GM21526 (cell line): Measurements from ENCODE around the gene NKIRAS1.
"Not testable (repeated sequence)": the region's sequence is repeated elsewhere in the genome, so short reads cannot be mapped to it uniquely, and the experiment has no call there.

ENCODE experiments used
- ATAC-seq: cut with Tn5 transposase; IDR thresholded peaks from one replicate; pipeline ENCODE4 v1.9.1; 2021; ENCODE audit warnings: moderate library complexity; ENCODE audit not compliant: unreplicated experiment, low FRiP score

NKIRAS1 gene

DNA sequence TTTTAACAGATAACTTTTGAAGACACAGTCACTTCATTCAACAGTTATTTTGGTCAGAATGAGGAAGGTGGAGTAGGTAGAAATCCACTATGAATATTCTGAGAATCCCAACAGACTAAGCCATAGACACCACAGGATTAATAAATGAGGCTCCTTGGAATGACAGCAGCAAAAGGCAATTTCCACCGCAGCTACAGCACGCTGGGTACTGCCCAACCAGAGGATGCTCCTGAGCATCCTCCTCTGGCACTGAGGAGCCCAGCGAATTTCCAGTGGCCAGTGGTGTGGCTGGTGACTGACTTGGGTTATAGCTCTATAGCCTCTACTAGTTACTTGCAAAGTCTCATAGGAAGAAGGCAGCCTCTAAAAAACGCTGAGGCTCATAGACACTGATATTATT, 24.6 kb upstream of the NKIRAS1 start:
- no peak for ATAC-seq

DNA sequence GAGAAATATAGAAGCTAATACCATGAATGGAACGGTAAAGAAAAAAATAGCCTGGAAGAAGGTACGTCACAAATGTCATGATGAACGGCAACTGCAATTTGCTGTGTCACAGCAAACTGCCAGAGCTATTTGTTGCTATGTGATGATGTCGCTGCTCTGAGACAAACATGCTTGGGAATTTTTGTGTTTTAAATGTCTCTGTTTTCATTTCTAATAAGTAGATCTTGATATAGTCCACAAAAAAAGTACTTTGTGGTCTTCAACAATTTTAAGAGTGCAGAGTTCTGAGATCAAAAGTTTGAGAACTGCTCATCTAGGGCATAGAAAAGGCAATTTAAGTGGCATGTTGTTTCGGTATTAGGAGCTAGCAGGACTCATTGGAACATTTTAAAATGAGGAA, 24.0 kb upstream of the NKIRAS1 start:
- ATAC-seq = no peak

DNA sequence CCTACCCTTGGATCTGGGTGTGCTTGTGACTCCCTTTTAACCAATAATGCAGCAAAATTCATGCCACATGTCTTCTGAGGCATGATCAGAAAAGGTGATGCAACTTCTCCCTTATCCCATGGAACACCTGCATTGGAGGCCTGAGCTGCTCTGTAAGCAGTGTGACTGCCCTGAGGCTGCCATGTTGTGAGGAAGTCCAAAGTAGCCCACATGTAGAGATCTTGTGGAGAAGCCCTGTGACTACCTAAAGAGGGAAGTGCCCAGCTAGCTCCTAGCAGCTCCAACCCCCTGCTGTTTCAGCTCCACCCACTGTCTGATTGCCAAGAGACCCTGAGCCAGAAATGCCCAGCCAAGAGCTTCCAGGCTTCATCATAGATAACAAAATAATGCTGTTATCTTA, 21.9 kb upstream of the NKIRAS1 start:
- no peak for ATAC-seq

DNA sequence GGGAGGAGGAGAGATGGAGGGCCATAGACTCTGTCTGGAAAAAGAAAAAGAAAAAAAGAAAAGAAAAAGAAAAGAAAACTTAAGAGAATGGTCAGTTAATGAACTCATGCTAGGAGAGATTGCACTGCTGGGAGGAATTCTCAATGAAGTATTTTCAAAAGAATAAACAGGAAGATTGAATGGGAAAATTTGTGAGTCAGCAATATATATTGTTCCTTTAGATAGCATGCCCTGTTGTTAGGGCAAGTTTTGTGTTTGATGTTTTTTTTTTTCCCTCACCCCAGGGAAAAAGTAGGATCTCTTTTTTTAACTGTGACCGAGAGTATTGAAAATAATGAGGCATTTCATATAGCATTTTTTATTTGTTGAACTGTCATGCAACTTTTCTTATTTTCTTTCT, 20.5 kb upstream of the NKIRAS1 start:
- ATAC-seq = no peak

DNA sequence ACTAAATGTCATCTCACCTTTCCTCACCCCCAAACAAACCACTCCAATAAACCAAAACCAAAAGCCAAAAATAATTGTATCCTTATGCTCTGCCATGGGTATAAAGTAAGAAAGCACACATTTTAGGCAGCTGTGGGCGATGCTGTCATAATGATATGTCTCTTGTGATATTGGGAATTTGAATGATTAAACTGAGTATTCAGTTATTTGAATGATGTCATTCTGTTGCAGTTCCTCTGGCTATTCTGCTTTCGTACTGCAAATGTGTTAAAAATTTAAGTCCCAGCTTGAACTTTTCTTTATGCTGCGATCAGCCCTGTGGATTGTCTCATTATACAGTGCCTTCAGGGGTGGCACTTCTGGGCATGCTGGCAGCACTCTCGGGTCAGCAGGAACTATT, 17.5 kb upstream of the NKIRAS1 start:
- no peak for ATAC-seq

DNA sequence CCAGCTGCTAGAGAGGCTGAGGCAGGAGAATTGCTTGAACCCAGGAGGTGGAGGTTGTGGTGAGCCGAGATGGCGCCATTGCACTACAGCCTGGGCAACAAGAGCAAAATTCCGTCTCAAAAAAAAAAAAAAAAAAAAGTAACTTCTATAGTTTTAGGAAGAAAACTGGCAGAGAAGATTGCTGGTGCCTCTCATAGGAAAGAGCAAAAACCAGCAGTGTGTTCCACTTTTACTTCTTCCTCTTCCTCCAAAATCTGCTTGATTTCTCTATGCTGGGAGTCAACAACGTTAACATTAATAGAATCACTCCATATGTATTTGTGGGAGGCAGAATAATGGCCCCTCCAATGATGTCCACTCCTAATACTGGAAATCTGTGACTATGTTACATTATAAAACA, 15.8 kb upstream of the NKIRAS1 start:
- ATAC-seq = no peak

DNA sequence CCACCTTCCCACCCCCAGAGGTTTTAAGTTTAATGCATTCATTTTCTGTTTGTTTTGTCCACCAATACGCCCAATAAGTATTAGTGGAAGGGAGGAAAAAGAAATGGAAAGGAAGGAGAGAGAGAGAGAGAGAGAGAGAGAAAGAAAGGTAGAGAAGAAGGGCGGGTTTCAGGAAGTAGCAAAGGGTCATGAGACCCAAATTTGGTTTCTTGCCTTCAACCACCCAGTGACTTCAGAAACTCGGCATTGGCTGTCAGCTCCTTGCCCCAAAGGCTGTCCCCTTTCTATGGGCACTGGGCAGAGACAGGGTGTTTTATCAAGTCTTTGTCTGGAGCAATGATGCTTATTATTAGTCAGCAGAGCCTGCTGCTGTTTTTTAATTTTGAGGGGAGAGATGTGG, 14.8 kb upstream of the NKIRAS1 start:
- no peak for ATAC-seq

DNA sequence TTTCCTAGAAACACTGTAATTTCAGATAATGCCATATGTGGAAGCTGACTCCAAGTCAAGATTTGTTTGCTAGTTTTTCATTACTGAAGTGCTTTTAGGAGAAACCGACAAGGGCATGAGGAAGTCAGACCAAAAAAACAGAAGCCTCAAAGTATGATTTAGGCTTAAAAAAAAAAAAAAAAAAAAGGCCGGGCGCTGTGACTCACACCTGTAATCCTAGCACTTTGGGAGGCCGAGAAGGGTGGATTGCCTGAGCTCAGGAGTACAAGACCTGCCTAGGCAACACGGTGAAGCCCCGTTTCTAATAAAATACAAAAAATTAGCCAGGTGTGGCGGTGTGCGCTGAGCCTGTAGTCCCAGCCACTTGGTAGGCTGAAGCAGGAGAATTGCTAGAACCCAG, 11.7 kb upstream of the NKIRAS1 start:
- ATAC-seq = no peak

DNA sequence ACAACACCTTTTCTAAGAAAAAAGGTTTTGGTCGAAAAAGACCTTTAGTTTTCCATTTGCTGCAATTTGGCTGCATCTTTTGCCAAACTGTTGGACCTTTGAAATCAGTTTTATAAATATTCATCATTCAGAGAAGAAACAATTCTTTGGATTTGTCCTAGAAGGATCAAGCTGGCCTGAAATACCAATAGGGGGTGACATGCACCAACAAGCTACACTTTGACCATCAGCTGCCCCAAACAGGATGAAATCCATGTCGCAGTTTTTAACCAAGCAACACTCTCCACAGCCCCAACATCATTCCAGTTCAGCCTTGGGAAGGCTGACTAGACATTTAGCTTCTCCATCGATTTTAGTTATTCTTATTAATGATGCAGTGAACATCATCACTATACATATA, 9.9 kb upstream of the NKIRAS1 start:
- ATAC-seq = no peak

DNA sequence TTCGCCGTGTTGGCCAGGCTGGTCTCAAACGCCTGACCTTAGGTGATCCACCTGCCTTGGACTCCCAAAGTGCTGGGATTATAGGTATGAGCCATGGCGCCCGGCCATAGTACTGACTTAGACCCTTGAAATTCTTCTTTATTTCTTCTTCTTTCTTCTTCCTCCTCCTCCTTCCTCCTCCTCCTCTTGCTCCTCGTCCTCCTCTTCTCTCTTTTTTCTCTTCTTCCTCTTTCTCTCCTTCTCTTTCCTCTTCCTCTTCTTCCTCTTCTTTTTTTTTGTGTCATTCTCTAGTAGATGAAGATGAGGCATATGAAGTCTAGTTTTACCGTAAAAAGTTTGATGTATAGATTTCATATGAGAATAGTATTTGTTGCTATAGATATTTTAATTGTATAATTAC, 9.5 kb upstream of the NKIRAS1 start:
- ATAC-seq = no peak

DNA sequence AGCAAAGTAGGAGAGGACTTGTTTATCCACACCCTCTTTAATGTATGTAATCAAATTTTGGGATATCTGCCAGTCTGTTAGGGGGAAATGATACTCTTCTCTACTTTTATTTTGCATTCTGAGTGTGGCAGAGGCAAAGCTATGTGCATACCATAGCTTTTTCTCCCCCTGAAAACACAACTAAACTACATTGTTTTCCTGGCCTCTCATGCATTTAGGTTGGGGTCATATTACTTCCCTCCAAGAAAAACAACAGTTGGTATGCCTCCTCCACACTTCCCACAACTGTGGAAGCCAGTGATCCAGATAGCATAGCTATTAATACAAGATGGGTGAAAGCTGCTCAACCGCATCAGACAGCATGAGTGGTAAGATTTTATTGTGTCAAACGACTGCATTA, 7.0 kb upstream of the NKIRAS1 start:
- ATAC-seq = no peak

DNA sequence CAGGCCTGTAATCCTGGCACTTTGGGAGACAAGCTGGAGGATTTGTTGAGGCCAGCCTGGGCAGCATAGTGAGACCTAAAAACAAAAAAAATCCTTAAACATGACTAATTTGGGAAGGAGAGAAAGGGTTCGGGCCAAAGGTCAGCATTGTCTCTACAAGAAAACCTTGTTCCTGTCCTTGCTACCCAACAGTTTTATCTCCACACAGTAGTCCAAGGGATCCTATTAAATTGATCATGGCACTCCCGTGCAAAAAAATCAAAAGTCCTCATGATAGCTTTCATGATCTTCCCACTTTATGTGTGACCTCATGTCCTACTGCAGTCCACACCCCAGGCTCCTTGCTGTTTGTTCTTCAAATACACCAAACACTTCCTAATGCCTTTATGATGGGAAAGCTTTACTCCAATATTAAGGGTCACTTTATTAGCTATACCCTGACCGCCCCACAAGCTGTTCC, 4.3 kb upstream of the NKIRAS1 start:
- no peak for ATAC-seq

DNA sequence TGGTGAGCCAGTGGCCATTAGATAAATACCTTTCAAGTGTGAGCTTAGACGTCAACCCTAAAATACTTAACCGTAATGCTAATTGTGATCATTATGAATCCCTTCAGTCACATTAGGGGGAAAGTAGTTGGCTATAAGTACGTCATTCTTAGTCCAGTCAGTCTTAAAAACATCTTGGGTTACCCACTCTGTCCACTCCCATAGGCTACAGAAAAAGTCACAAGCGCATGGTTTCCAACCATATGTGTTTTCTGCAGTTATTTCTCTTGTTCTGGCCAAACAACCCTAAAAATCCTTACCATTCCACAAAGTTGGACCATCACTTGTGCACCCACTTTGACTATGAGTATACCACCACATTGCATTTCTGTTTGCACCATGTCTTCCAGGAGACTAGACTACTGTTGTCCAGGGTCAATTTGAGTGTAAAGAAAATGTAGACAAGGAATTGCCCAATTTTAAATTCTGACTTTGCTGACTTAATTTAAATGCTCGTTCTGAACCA, 3.4 kb upstream of the NKIRAS1 start:
- no peak for ATAC-seq

DNA sequence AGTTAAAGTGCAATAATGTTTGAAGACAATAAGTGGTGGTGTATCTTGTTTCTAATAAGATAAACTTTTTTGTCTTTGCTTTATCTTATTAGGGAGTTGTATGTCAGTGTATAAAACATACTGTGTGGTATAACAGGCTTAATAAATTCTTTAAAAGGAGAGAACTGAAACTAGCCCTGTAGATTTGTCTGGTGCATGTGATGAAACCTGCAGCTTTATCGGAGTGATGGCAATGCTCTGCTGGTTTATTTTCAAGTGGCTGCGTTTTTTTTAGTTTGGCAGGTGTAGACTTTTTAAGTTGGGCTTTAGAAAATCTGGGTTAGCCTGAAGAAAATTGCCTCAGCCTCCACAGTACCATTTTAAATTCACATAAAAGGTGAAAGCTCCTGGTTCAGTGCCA, 2.8 kb upstream of the NKIRAS1 start:
- ATAC-seq = no peak

DNA sequence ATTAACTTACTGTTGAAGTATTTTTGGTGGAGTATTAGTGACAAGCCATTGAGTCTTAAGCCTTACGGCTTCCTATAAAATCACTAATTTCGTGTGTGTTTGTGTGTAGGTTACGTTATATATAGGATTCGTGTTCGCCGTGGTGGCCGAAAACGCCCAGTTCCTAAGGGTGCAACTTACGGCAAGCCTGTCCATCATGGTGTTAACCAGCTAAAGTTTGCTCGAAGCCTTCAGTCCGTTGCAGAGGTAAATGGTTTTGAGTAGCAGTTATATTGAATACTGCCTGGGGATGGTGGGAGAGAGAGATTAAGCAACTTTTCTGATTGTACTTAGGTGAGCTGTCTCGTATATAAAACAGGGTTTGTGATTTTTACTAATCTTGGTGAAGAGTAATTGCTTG, 1.5 kb upstream of the NKIRAS1 start:
- ATAC-seq = not testable (repeated sequence)

DNA sequence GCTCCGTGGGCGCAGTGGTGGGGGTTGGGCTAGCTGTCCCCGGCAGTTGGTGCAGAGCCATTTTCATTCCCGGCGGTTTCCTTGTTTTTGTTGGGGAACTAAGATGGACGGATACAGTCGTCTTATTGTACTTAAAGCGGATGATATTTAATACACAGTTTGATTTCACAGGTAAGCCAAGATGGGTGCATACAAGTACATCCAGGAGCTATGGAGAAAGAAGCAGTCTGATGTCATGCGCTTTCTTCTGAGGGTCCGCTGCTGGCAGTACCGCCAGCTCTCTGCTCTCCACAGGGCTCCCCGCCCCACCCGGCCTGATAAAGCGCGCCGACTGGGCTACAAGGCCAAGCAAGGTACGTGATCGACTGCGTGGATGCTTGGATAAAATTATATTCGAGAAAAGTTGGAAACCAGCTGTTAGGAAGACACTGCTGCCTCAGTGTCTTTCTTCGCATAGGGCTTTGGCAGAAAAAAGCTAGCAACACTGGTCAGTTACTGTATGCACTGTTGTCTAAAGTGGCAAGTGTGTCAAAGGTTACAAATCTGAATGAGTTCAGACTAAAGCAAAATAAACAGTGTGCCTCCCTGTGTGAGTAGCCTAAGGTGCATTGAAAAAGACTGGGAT, 1.0 kb upstream of the NKIRAS1 start:
- ATAC-seq = not testable (repeated sequence)

DNA sequence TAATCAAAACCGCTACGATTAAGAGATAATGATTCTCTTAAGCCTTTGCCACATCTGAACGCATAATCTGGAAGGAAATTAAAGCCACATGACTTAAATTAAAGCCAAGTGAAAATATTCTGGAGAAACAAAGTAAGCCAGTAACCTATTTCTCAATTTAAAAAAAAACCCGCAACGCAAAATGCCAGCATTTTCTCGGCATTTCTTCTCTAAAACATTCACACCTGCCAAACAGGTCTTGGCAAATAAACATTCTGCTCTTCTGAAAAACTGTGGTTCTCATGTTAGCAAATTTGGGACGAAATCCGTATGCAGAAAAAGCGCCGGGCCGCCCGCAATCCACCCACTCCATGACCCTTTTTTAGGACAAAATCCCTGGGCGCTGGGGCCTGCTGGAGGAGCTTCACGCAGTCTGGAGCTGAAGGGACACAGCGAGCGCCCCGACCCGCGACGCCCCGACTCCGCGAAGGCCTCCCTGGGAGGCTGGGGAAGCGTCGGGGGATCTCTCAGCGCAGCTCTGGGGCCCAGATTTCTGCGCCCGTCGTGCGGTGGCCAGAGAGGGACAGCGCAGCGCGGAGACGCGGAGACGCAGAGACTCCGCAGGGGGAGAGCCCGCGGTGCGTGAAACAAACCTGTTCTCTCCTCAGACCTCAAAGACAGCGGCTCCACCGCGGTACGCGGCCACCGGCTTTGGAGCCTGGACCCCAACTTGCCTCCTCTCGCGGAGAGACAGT, 471 bp downstream of the NKIRAS1 start:
- ATAC-seq = peak; percentile 43

DNA sequence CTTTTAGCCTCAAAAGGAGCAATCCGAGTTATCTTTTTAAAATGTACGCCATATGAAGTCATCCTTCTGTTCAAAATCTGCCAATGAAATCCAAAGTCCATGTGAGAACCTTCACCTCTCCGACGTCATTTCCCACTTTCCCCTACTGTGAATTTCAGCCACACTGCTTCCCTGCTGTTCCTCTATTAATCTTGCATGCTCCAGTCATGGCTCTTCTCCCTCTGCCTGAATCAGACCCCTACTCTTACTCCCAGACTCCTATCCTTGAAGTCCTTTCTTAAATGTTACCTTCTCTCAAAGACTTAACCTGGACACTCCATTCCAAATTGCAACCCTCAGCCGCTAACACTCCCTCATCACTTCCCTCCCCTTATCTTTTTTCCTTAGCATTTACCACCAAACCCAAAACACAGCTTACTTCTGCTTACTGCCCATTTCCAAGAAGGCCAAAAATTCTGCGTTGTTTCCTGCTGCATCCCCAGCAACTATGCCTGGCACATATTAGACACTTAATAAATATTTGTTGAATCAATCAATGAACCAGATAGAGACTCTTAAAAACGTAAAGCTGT, 1.2 kb downstream of the NKIRAS1 start:
- no peak for ATAC-seq

DNA sequence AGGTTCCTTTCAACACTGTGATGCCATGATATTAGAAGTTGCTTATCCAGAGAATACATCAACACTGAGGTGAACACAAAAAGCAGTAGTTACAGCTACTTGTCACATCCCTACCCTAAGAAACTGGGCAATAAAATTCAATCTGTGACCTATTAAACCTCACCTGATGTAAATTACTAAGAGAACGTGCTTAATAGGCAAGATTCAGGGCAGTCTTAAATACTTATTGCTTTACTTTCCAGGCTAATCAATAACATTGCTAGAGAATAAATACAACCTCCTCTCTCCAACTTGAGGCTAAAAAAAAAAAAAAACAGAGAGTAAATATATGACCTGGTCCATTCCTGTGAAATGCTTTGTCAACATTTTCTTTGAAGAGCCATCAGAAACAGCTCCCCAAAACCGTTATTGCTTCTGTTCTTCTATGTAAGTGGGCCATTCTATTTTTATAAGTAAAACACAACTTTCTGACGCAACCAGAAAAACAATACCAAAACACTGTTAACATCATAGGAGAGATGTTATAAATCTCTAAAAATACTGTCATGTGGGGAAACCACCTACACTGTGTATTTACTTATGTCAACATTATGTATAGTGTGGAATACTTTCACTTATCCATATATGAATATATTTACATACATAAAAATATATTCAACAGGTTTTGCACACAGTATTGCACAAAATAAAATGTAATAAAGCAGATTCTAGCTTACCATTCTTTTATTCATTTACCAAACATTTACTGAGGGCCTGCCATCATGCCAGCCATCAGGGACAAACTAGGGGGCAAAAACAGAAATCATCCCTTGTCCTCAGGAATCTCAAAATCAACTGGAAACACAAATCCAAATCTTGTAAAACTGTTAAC, 2.7 kb downstream of the NKIRAS1 start:
- ATAC-seq = no peak

DNA sequence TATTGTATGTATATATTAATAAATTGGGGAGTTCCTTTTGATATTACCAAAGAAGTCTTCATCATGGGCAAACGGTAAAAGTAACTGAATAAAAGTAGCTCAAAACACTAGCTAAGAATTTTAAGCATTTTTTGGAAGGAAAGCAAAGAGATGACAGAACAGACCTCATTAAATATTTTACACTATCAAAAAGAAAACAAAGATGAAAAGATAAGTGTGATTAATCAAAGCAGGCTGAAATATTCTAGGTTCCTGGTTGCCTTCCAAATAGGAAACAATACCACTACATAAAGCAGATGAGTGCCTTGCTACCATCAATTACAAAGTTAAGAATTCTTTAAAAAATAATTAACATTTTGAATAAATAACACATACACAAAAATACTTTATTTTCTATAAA, 3.6 kb downstream of the NKIRAS1 start:
- no peak for ATAC-seq

DNA sequence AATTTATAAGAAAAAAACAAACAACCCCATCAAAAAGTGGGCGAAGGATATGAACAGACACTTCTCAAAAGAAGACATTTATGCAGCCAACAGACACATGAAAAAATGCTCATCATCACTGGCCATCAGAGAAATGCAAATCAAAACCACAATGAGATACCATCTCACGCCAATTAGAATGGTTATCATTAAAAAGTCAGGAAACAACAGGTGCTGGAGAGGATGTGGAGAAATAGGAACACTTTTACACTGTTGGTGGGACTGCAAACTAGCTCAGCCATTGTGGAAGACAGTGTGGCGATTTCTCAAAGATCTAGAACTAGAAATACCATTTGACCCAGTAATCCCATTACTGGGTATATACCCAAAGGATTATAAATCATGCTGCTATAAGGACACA, 4.5 kb downstream of the NKIRAS1 start:
- not testable (repeated sequence) for ATAC-seq
